ENCODE measurements around the gene RPL39L. TPM values are rescaled to one million over a fixed set of nuclear protein-coding genes. Genes with fewer than 3 reads are reported as not detected.
"Not testable (repeated sequence)": the region's sequence is repeated elsewhere in the genome, so short reads cannot be mapped to it uniquely, and the experiment has no call there.

RPL39L gene
- polyA plus RNA-seq, 3 donors, result 1.1 to 3.4 (median 3.1) TPM

DNA sequence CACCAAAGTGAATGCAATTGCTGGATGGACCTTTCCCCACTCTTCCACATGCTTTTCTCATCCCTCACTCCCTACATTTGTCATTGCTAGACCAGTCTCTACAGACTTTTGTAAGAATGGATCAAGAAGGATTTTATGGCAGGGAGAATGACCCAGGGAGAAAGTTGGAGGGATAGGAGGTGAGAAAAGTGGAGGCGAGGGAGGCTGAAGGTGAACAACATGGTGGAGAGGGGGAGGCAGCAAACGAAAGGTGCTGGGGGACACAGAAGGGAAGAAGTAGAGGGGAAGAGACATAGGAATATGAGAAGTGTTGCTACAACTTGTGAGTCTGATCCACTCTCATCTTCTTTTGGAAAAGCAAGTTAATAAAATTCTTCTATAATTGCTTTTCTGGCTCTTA, 33.6 kb upstream of the RPL39L start:
- Histone ChIP-seq H3K4me1 (ENCODE audit: control insufficient read depth in 1 of 2, insufficient read depth in 2 of 2, low read length in 2 of 2) (no peaks in the 10 kb centered on the region), H3K79me2 (ENCODE audit: insufficient read depth, low read length) (no peaks in the 10 kb centered on the region), H3K4me3 (replicated peaks in 1 of 3; ENCODE audit: low read depth in 2 of 3, low read length in 3 of 3) (no peak overlapping the region), H3K27ac (ENCODE audit: low read depth in 1 of 2, low read length in 2 of 2) (no peak overlapping the region), H3K9ac (ENCODE audit: insufficient read depth, low read length, poor library complexity, severe bottlenecking) (no peak overlapping the region), H4K20me1 (ENCODE audit: insufficient read depth, low read length) (no peaks in the 10 kb centered on the region), H2AFZ (ENCODE audit: insufficient read depth, low read depth, low read length, poor library complexity, severe bottlenecking) (no peak overlapping the region), H3K4me2 (replicated peaks; ENCODE audit: extremely low read depth, low read length, poor library complexity, severe bottlenecking) (no peak overlapping the region), H3K9me3 (replicated peaks in 1 of 2; ENCODE audit: control insufficient read depth in 1 of 2, insufficient read depth in 1 of 2, low read length in 2 of 2) (no peaks in the 10 kb centered on the region), H3K27me3 (ENCODE audit: control insufficient read depth in 2 of 2, insufficient read depth in 2 of 2, low read length in 2 of 2) (no peaks in the 10 kb centered on the region), H3K36me3 (replicated peaks in 1 of 2; ENCODE audit: control insufficient read depth in 1 of 2, insufficient read depth in 2 of 2, low read length in 2 of 2) (no peaks in the 10 kb centered on the region)
- H3K4me3 Mint-ChIP-seq, result no peak overlapping the region
- H3K36me3 Mint-ChIP-seq, result no peaks in the 10 kb centered on the region
- intact Hi-C loops (cut with micrococcal nuclease), result no loop called here
- peaks cover 0 to 3% (median 0%) of the 10 kb centered on the region in 7 donors for H3K9me3 Mint-ChIP-seq
- no peak for DNase-seq
- TF ChIP-seq, protein P1, sequence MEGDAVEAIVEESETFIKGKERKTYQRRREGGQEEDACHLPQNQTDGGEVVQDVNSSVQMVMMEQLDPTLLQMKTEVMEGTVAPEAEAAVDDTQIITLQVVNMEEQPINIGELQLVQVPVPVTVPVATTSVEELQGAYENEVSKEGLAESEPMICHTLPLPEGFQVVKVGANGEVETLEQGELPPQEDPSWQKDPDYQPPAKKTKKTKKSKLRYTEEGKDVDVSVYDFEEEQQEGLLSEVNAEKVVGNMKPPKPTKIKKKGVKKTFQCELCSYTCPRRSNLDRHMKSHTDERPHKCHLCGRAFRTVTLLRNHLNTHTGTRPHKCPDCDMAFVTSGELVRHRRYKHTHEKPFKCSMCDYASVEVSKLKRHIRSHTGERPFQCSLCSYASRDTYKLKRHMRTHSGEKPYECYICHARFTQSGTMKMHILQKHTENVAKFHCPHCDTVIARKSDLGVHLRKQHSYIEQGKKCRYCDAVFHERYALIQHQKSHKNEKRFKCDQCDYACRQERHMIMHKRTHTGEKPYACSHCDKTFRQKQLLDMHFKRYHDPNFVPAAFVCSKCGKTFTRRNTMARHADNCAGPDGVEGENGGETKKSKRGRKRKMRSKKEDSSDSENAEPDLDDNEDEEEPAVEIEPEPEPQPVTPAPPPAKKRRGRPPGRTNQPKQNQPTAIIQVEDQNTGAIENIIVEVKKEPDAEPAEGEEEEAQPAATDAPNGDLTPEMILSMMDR (IDR thresholded peaks at IDR 0.05), result no peak
- peaks cover 2% of the 10 kb centered on the region for H3K4me1 Mint-ChIP-seq
- WGBS (ENCODE audit: insufficient coverage), result 94% methylated on average over 2 of the region's 2 CpGs
- peak overlapping the region in 1 of 7 donors; percentile 41 for H3K27ac Mint-ChIP-seq
- H3K27me3 Mint-ChIP-seq (ENCODE audit: low read depth in 3 of 3), result peaks cover 0 to 4% (median 3%) of the 10 kb centered on the region in 3 donors

- DNase-seq; H3K36me3 Mint-ChIP-seq; H3K79me2 ChIP-seq (ENCODE audit: insufficient read depth, low read length); H4K20me1 ChIP-seq (ENCODE audit: insufficient read depth, low read length); H3K4me2 ChIP-seq (replicated peaks; ENCODE audit: extremely low read depth, low read length, poor library complexity, severe bottlenecking); H3K36me3 ChIP-seq (replicated peaks in 1 of 2; ENCODE audit: control insufficient read depth in 1 of 2, insufficient read depth in 2 of 2, low read length in 2 of 2); H3K27me3 ChIP-seq (ENCODE audit: control insufficient read depth in 2 of 2, insufficient read depth in 2 of 2, low read length in 2 of 2); H3K27ac Mint-ChIP-seq; H3K4me1 Mint-ChIP-seq; H3K9me3 ChIP-seq (replicated peaks in 1 of 2; ENCODE audit: control insufficient read depth in 1 of 2, insufficient read depth in 1 of 2, low read length in 2 of 2); H2AFZ ChIP-seq (ENCODE audit: insufficient read depth, low read depth, low read length, poor library complexity, severe bottlenecking); H3K9ac ChIP-seq (ENCODE audit: insufficient read depth, low read length, poor library complexity, severe bottlenecking); intact Hi-C loops (cut with micrococcal nuclease); H3K4me1 ChIP-seq (ENCODE audit: control insufficient read depth in 1 of 2, insufficient read depth in 2 of 2, low read length in 2 of 2); H3K4me3 Mint-ChIP-seq; H3K27me3 Mint-ChIP-seq (ENCODE audit: low read depth in 3 of 3); H3K9me3 Mint-ChIP-seq; H3K27ac ChIP-seq (ENCODE audit: low read depth in 1 of 2, low read length in 2 of 2); H3K4me3 ChIP-seq (replicated peaks in 1 of 3; ENCODE audit: low read depth in 2 of 3, low read length in 3 of 3): not testable (repeated sequence)
- no CpG with 5 or more reads among the region's 5 CpGs for whole genome bisulfite sequencing (ENCODE audit: insufficient coverage)
Observed at GRCh38 chr3:187170911-187171310, 31.6 kb upstream of the RPL39L start.

All from CD14-positive monocyte (primary cell).